NOMO-1 treated with DMSO at 0.1 percent for 48 hours (cell line): ENCODE results near the gene C1QTNF7.

Experiments
- DNase-seq: peaks from one replicate; lab custom pipeline; 2025; ENCODE audit not compliant: unreplicated experiment; lab: John Stamatoyannopoulos, UW

C1QTNF7 gene

GRCh38 chr4:15427701-15428100 lies at the start of gene C1QTNF7:
Gene C1QTNF7 (plus strand): TSS chr4:15428033. CDS start chr4:15435744, 7,711 bp downstream.
- no peak for DNase-seq

DNA sequence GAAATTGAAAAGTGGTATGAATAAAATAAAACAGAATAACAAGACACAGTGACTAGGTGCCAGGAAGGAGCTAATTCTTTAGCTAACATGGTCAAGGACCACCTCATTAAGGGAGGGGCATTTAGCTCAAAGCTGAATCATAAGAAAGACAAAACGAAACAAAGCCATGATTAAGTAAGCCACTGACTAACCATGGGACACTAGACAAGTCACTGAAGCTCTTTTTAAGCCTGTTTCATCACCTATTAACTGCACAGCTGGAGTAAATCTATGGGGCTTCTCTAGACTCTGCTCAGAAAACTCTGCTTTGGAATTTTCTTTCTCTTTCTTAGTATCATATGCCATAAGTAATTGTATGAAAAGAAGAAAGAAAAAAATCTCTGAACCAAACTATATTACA lies 49.8 kb upstream of the C1QTNF7 start:
- DNase-seq = peak; percentile 60

GRCh38 chr4:15378493-15378892 lies 49.3 kb upstream of the C1QTNF7 start:
- no peak for DNase-seq

DNA sequence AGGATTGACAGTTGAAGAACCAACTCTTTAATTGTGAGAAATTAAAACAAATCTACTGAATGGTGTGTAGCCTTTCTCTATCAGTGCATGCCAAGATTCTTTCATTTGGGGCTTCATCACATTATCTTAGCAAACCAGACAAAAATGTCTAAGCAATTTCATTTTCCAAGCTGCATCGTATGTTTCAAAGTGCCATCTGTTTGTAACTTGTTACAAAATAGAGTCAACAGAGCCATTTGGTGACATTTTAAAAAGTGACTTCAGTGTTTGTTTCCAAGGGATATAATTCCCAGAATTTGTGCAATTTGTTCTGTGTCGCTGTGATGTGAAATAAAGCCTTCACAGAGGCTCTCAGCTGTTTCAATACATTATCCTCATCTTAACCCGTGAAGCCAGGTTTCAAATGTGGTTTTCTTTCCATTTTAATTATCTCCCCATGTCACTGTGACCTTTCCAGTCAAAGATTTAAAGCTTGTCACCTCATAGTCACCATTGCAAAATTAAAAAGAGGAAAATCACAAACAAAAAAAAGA lies 46.0 kb upstream of the C1QTNF7 start:
- no peak for DNase-seq

DNA sequence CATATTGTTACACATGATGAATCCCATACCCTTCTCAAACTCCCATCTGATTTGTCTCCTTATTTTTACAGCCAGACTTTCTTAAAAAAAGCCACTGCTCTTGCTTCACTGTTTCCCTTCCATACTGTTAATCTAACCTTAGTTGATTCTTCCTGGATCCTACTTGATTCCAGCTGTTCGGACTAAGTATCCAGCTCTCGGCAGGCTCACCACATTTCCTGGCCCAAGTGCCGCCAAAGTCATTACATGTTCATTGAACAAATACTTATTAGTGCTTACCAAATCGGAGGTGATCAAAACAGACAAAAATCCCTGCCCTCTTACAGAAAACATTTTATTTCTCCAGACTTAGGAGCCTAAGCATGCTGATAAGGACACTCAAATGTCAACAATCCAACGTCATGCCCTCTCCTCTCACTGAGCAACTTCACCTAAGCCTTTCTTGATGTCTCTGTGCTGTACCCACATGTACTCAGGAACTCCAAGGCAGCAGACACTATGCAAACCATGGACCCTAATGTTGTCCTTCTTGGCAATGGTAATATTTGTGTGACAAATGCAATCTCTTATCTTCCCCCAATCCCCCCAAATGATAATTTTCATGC lies 45.1 kb upstream of the C1QTNF7 start:
- no peak for DNase-seq

GRCh38 chr4:15385515-15385914 lies 42.3 kb upstream of the C1QTNF7 start:
- no peak for DNase-seq

GRCh38 chr4:15385928-15386327 lies 41.9 kb upstream of the C1QTNF7 start:
- no peak for DNase-seq

- DNase-seq = no peak
Measured at GRCh38 chr4:15390494-15390893, 37.3 kb upstream of the C1QTNF7 start.

DNA sequence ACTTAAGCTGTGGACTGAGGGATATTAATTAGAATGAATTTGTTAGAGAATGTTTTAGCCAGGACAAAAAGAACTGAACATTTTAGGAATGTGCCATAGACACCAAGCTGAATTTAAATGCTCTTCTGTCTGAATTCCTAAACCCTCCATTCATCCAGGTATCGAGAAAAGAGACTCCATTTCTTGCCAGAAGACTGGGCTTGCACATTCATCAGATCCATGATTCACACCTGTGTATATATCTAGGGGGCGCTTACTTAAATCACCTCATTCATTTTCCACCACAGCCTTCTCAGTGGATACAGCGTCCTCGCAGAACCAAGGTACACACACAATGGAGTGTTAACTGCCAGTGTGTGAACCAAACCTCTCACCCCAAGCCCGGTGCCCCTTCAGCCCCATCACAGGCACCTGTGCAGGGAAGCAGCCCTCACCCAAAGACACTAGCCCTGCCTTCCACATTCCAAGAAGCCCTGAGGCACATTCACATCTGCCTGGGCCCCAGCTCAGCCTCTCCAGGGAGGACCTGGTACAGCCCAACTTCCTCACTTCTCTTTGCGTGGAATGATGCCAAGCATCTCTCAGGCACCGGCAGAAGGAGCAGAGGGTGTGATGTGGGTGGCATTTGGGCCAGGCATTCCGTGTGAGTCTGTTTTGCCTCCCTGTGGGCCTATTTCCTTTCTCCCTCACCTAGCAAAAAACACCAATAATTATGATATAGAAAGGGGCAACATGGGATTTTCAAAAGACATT lies 35.6 kb upstream of the C1QTNF7 start:
- no peak for DNase-seq

GRCh38 chr4:15395311-15395710 lies 32.5 kb upstream of the C1QTNF7 start:
- DNase-seq = no peak

DNA sequence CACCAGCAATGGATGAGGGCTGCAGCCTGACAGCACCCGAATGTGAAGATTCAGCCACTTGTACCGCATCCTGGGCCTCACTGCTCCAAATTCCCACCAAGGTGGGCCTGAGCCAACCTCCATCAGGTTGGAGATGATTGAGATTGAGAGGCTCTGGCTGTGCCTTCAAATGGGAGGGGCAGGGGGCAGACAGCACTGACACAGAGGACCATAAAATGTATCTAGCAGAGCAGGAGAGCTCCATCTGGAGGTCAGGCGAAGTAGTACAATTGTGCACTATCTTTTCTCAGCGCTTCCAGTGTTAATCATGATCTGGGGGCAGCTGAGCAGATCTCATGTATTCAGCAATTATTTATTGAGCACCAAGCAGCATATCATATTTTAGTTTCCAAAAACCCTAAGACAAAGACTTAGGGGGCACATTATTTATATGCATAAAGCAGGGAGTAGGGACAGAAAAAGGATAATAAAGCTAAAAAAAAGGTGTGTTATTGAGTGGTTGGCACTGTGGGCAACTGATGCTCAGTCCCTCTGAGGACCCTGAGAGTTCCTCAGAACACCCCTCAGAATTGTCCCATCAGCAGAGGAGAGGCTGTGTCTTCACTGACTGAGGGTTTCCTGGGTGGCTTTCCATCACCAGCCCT lies 31.6 kb upstream of the C1QTNF7 start:
- DNase-seq = peak; percentile 47

DNA sequence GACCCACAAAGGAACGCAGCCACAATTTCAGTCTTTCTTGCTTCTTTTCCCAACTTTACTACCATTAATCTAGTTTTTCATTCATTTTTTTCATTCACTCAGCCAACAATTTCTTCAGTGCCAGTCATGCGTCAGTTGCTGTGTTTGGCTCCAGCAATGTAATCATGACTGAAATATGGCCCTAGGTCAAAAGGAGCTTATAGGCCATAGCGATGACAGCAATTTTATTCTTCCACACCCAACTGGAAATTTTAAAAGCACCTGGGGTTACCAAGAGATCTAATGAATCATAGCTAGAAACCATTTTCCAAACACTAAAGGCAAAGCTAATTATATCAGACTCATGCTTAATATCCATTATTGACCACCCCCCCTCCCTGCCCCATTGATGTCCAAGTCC lies 29.8 kb upstream of the C1QTNF7 start:
- no peak for DNase-seq

DNA sequence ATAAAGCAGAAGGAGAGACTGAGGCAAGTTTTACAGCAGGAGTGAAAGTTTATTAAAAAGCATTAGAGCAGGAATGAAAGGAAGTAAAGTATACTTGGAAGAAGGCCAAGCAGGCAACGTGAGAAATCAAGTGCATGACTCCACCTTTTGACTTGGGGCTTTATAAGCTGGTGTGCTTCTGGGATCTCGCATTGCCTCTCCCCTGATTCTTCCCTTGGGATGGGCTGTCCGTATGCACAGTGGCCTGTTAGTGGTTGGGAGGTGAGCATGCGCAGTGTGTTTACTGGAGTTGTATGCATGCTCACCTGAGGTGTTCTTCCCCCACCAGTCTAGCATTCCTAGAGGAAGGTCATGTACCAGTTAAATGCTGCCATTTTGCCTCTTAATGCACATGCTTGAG lies 29.1 kb upstream of the C1QTNF7 start:
- DNase-seq = no peak

DNA sequence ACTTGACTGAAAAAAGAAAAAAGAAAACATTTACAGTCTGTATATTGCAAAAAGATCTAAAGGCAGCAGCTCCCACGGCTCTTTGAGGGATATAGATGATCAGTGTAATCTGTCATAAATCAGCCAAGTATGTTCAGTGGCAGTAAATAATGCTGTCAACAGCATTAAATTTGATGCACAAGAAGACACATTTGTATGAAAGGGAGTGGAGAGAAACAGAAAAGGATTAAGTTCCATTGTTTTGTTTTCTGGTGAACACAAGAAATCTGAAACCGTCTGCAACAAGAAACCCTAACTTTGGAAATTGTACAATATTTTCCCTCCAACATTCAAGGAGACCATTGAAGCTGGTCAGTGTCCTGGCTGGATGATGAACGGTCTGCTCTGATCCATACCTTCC lies 27.6 kb upstream of the C1QTNF7 start:
- no peak for DNase-seq

GRCh38 chr4:15400981-15401671 lies 26.7 kb upstream of the C1QTNF7 start:
- DNase-seq = peak; percentile 91

DNA sequence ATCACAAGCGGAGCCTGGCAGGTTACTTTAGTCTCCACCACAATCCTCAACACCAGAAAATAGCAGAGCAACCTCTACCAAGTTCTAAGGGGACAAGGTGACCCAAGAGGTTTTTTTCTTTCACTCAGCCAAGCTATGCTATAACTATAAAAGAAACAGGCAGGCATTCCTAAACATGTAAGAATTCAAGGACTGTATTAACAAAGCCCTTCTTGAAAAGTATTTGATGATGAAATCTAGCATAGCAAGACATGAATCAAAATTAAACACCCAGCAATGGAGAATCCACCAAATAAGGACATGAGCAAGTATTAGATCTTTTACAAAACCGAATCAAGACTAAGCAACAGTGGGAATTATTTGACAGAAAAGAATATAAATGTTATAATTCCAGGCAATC lies 25.7 kb upstream of the C1QTNF7 start:
- DNase-seq = no peak

DNA sequence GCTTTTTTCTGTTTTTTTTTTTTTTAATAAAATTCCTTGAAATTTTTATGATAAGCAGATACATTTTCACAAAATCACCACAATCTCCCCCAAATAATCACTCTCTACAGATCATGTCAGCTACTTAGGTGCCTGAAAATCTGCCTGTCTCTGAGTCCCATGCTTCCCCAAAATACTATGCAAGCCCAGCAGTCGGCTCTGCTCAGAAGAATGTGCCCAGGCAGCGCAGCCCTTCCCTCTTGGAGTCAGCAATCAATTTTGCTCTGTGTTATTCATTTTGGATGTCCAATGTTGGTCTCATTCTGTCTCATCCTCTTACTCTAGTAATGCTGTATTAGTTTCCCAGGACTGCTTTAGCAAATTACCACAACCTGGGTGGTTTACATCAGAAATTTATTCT lies 24.9 kb upstream of the C1QTNF7 start:
- peak; percentile 43 for DNase-seq

DNA sequence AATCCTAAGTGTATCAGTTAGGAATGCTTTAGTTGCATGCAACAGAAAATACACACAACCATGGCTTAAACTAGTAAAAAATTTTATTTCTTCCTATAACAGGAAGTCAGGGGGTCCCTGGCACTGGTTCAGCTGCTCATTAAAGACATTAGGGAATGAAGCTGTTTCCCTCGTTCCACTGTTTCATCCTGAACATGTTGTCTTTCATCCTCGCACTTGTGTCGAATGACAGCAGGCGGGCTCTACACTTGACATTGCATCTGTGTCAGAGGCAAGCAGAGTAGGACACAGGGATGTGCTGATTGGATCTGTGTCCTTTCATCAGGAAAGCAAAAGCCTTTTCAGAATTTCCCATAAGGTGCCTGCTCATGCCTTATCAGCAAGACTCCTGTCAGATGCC lies 22.8 kb upstream of the C1QTNF7 start:
- no peak for DNase-seq

- DNase-seq = peak; percentile 87
Measured at GRCh38 chr4:15410750-15411149, 17.1 kb upstream of the C1QTNF7 start.

GRCh38 chr4:15412461-15412860 lies 15.4 kb upstream of the C1QTNF7 start:
- DNase-seq = no peak

DNA sequence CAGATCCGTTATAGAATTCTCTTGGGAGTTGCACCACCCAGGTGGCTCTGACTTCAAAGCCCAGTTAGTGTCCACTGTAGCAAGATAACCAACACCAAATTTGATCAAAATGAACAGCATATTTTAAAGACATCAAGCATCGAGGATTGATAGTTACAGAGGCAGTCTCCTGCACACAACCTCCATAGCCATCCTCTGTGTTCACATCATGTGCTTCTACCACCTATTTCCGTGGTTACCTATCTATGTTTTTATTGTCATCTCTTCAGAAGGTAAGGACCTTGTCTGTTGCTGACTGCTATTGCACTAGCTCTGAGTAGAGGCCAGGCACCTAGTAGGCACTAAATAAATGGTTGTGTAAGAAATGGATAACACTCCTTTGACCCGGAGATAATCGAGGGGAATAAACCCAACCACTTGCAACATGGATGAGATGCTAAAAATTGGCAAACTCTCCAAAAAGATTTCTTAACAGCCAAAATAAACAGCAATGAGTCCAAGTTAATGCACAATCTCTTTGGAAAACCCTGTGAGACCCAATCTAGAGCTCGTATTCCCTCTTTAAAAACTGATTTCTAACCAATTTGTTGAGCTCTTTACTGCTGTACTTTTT lies 14.7 kb upstream of the C1QTNF7 start:
- DNase-seq = no peak
